Activated CD4-positive, alpha-beta T cell treated with anti-CD3 and anti-CD28 coated beads, Interleukin-10, Interleukin-2, amounts not matched to agents 100 ng/mL and 50 ng/mL, durations not matched to agents 16 hours and 8 hours (primary cell): ENCODE data around the gene EIF3D.

ENCODE experiments used
- DNase-seq: peaks from one replicate; pipeline ENCODE4 v3.0.0-alpha.2; 2020

EIF3D gene

GRCh38 chr22:36465232-36466021 lies 63.5 kb downstream of the EIF3D start:
- no peak for DNase-seq

DNA sequence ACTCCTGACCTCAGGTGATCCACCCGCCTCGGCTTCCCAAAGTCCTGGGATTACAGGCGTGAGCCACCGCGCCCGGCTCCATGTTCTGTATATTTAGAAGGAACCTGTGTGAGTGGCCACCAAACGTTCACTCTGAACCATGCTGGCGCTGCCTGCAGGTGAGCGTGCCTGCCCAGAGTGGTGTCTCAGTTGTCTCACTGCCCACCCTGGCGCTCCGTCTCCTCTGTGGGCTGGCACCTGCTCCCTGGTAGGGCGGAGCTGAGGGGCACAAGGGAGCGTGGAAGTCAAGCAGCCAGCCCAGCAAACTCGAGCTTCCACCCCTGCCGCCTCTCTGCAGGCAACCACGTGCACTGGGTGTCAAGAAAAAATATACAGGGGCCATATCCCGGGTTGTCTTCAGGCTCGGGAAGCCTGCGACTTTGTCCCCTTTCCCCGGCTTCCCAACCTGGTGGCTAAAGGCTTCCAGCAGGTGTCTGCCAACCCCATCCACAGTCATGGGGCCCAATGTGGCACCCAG lies 64.2 kb downstream of the EIF3D start:
- DNase-seq, result no peak

DNA sequence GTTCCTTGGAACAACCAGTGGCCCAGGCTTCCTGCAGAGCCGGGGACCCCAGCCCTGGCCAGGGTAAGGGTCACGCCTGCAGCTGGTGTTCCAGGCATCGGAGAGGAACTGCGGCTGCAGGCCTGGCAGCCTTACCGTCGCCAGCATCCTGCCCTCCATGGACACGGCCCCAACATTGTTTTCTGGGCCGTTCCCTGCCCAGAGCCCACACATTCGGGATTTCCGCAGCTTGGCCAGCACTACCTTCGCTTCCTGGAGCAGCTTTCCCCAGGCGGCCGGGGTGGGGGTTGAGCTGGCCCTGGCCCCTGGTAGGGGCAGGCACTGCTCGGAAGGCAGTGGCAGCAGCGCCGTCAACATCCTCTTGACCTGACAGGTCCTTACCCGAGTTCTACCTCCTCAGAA lies 65.2 kb downstream of the EIF3D start:
- no peak for DNase-seq

DNA sequence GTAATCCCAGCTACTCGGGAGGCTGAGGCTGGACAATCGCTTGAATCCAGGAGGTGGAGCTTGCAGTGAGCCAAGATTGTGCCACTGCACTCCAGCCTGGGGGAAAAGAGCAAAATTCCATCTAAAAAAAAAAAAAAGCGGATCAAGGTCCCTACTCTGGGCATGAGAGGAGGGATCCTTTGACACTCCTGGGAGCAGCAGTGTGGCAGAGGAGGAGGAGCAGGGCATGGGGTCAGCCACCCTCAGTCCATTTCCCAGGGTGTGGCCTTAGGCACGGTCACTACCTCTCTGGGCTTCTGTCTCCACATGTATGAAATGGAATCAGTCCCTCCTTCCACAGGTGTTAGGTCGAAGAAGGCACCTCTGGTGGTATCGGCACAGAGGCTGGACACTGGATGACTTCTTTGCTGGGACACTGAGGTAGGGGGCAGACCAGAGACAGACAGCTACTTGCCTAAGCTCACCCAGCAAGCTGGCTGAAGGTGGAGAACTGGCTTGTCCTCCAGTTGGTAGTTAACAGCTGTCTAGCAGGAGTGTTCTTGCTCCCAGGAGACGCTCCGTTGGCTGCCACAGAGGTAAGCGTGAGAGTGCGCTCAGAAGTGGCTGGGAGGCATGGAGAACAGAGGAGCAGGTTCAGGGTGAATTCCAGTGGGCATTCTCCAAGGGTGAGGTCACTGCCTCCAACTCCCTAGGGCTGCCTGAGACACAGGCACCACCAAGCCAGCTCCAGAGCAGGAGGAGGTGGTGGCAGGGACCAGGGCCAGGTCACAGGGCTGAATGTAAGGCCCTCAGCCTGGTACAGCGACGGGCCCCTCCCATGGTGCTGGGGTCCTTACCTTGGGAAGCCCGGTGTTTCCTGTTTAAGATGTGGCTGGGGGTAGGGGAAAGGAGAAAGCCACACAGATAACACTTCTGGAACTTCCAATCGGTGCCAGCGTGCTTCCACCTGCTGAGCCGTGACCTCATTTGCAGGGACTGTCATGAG lies 67.0 kb downstream of the EIF3D start:
- DNase-seq, result no peak
